GM18867 (cell line): Measurements from ENCODE around the gene UNC119.

Experiments used
- ATAC-seq: cut with Tn5 transposase; IDR thresholded peaks from one replicate; pipeline ENCODE4 v1.9.1; 2021; ENCODE audit warnings: mild to moderate bottlenecking, moderate library complexity; ENCODE audit not compliant: unreplicated experiment

The UNC119 gene

GRCh38 chr17:28573521-28573920 is 21.1 kb upstream of the UNC119 start:
- ATAC-seq, result no peak

DNA sequence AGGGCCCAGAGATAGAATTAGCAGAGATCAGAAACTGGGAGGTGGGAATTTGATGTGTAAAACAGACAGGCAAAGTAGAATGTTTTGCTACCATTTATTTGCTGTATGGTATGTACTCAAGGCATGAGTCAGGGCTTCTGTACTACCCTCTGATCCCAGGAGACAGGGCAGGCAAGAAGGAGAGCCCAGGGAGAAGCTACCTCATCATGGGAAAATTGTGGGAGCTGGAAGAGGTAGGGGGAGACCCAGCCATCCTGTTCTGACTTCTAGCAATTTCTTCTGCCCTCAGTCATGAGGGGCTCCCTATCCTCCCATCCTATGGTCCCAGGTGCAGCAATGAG is 20.6 kb upstream of the UNC119 start:
- ATAC-seq, result no peak

GRCh38 chr17:28572259-28573039 is 20.0 kb upstream of the UNC119 start:
- ATAC-seq, result no peak

DNA sequence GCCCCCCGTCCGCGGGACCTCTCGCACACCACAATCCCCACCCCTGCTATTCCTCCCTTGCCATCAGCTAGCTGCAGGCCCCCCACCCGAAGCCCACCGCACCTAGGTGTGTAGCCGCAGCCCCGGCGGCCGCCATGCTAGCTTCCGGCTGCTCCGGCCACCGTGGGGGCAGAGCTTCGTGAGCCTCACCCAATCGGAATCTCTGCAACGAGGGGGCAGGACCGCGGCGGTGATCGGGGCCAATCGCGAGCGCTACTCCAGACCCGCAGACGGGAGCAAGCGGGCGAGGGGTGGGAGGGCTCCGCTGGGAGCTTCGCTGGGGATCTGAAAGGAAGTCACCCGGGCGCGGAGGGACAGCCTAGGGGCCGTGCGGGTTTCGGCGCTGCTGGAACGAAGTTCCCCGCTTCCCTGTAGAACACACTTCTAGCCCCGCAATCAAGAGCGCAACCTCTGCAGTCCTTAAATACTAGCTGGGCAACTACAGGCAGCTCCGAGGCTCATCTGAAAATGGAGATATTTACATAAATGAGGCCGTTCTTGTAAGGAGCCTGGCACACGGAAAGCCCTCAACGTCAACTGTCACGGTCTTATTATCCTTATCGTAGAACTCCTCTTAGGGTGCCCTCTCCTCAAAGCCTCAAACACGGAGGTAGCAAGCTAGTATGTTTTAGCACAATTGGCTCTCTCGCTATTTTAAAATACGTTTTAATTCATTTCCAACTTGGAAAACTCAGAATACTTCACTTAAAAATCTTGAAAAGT is 19.1 kb upstream of the UNC119 start, which contains the start of gene PIGS:
PIGS (minus strand) TSS at position 164 of the 762 bp plus-strand sequence; CDS start at position 136, 28 bp downstream.
- ATAC-seq, result peak; percentile 87

DNA sequence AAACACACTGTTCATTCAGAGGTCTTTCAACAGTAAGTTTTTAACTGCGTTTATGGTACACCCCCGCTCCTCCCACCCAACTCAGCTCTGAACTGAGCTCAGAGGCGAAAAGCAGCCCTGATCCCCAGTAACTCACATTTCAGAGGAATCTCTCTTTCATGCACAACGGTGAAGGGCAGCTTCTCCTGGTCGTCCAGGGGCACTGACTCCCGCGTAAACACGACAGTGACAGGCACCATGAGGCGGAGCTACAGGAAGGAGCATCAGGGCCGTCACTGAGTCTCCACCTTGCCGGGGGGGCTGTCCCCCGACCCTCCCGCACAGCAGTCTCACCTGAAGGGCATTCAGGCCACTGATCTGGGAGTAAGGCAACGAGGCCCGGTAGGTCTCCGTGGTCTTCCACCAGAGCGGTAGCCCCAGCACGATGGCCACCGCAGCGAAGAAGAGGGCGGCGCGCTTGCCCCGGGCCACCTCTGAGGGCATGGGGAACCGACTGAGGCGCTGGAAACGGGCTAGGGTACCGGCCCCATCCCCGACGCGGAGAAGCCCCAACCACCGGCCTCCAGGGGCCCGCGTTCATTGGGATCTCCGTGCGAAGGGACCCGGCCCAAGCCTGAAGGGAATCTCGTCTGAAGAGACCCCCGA is 18.4 kb upstream of the UNC119 start:
- ATAC-seq, result peak; percentile 21

- no peak for ATAC-seq
Measured at GRCh38 chr17:28569446-28569845, 17.0 kb upstream of the UNC119 start.

DNA sequence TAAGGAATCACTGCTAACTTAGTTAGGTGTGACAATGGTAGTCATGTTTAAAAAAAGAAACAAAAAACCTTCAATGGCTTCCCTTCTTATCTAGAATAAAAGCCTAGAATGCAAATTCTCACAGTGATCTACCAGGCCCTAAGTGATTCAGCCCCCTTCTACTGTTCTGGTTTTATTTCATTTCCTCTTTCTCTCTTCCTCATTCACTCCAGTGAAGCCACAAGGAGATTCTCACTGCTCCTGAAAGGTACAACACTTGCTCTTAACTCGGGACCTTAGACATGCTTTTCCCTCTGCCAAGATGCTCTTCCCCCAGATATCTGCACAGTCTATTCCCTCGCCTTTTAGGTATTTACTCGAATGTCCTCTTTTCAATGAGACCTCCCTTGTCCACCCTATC is 15.2 kb upstream of the UNC119 start:
- ATAC-seq, result no peak

DNA sequence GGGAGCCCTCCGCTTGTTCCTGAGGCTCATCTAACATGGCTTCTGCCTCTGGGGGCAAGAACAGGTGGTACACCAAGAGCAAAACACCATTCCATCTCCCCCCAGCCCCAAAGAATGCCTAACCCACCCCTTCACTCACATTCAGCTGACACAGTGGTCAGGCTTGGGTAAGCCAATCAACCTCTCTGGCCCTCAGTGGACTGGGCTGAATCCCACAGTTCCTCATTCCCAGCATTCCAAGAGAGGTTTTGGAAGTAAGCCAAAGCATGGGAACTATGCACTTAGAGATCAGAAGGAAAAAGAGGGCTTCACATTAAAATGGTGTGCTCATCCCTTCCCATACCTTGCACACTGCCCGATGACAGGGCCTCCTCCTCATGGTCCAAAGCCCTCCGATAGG is 11.1 kb upstream of the UNC119 start:
- no peak for ATAC-seq

DNA sequence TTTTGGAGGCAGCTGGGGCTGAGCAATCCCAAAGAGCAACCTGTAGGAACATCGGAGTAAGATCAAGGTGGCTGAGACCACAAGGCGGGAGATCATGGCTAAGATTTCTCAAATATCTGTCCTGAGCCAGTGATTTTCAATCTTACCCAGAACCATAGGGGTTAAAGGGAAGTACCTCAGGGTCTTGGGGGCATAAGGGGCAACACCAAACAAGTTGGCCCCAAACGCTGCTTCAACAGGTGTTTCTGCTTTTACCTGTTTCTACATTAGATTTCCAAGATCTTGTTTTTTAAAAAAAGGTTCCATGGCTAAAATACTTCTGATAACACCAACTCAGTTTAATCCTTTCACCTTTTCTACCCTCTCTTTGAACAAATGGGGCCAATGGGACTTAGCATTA is 2.6 kb upstream of the UNC119 start:
- no peak for ATAC-seq

GRCh38 chr17:28554565-28554964 is 2.1 kb upstream of the UNC119 start:
- no peak for ATAC-seq

GRCh38 chr17:28553000-28553505 is 629 bp upstream of the UNC119 start:
- ATAC-seq, result no peak

DNA sequence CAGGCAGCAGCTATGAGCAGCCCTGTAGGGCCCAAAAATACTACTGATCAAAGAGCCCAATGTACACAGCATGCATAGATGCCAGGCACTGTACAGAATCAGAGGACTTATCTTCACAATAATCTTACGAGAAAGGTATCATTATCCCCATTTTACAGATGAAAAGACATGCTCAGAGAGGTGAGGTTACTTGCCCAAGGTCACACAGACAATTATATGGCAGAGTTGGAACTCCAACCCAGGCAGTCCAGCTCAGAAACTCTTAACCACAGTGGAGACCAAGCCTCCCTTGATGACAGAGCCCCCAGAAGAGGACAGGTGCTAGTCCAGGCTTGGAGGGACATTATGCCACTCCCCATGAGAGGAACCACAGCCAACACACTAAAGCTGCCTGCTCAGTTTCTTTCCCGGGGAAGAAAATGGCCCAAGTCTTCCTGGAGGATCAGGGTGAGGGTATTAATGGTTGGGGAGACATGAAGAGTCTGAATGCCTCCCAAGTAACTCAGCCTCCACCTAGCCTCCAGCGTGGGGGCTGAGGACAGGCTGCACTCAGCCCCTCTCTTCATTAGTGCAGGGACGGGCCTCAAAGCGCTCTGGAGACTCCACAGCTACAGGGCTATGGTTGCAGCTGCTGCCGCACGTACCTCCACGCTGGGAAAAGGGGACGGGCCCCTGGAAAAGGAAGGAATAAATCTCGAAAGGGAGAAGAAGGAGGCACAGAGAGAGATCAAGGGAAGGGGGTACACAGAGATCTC is 826 bp downstream of the UNC119 start:
- ATAC-seq, result no peak

DNA sequence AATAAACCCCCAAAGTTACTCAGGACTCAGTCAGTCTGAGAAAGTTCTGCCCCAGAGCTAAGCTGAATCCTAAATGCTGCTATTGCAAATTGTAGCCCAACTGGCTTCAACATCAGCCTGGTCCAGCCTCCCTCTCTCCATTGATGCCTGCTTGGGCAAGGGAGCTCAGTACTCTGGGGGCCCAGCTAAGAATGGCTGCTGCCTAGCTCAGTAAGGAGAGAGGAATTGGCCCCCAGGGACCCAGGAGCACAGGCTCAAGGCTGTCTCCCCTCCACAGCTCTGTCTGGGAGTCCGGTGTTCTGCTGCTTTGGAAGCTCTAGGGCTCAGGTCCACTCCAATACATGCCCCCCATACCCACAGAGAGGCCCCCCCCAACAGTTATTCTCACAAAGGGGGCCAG is 1.6 kb downstream of the UNC119 start:
- ATAC-seq, result no peak

GRCh38 chr17:28549236-28550132 is 2.9 kb downstream of the UNC119 start:
- peak; percentile 30 for ATAC-seq

DNA sequence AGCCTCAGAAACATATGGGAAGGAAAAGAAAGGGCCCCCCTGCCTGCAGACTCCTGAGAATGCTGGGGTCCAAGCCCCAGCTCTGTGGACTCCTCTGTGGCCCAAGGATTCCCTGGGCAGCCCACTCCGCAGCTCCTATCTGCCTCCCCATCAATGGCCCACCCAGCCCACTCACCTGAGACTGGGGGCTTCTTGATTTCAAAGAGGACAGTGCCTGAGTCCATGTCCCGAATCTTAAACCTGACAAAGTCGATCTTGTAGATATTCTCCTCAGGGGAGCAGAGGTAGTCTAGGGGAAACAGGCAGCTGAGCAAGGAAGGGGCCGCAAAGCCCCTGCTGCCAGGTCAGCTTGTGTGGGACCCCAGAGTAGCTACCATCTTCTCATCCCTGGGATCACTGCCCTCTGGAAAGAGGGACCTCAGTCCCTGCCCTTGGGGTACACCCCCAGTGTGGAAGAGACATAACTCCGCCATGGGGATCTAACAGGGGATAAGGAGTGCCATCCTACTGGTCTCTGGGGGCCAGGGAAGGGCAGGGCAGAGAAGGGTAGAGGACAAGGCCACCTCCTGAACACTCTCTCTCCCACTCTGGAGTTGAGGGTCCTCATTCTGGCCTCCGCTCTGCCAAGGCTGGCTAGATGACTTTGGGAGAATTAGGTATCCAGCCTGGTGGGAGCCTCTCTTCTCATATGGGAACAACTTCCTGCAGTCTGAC is 3.9 kb downstream of the UNC119 start:
- no peak for ATAC-seq

DNA sequence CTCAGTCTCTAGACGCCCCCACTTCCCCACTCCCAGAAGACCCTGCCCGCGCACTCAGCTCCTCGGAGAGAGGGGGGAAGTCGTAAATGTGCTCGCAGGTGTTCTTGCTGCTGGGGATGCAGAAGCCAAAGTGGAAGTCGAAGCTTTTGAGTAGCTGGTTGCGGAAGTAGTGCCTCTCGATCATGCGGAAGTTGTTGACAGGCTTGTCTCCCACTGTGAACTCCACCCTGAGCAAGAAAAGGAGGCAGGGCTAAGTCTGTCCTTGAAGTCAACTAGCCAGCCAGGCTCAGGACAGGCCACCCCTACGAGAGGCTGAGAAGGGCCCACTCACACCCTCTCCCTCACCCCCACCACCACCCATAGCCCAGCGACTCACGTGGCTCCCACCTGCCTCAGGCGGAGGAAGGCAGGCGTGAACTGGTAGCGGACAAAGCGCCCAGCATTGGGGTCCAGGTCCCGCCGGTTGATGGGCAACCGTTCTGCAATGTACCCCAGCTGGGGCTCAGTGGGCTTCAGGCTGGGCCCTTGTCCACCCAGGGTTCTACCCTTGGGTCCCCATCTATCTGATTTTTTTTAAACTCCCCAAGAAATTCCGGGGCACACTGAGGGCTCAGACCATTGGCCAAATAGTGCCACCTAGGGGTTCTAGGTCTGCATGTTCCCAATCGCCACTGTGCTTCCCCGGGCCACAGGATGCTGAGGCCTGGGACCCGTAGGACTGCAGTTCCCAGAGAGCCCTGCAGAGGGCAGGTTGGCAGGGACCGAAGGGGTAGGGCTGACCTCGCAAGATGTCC is 4.6 kb downstream of the UNC119 start:
- ATAC-seq, result peak; percentile 38

DNA sequence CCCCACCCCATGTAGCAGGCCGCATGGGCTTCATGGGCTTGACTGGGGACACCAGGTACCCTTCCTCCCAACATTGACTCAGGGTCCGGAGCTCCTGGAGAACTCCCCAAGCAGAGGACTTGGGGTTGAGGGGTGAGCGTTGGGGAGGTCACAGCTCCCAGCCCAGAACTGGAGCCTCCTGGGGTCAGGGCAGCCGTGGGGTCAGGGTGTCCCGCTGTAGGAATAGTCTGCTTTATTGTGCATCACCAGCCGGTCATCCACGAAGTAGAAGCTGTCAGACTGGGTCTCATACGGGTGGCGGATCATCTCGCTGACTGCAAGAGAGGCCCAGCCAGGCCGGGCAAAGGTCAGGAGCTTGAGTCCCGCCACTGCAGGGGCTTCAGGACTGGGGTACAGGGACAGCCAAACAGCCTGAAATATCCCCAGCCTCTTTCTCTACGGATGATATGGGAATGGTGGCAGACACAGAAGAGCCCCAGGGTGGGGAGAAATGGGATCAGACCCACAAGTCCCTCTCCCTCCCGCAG is 5.3 kb downstream of the UNC119 start:
- ATAC-seq, result no peak

DNA sequence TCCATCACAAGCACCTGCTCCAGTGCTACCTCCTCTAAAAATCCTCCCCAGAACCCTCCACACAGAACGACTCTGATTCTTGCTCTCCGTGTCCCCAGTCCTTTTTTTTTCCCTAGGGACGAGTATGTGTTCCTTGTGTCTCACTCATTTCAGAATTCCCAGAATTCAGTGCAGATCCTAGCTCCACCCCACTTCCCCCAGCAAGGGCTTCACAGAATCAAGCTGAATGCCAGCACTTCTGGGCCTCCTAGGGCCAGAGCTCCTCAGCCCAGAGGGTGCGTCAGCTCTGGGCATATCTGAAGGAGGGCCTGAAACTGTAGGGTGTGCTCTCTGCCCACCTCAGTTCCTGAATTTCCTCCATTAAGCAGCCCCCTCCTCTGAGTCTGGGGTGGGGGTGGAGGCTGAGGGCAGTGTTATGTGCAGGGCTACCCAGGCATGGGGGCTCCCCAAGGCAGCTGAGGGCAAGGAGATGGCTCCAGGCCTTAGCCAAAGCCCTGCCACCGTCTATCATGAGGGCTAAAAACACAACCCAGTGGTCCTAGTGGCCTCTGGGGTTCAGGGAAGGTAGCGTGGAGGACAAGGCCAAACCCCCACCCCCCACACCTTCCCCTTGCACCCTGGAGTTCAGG is 6.5 kb downstream of the UNC119 start:
- ATAC-seq, result no peak
